Lung (tissue), 12 donors: ENCODE measurements around the gene CDC42EP1. TPM values are rescaled to one million over a fixed set of nuclear protein-coding genes. Genes with fewer than 3 reads are reported as not detected.
"Not testable (repeated sequence)": the region's sequence is repeated elsewhere in the genome, so short reads cannot be mapped to it uniquely, and the experiment has no call there.

Experiments
- ATAC-seq: fragments of 200-7000 bp; cut with Tn5 transposase; one replicate; pipeline ENCODE4 v1.9.1; 2020; ENCODE audit warnings: moderate number of reproducible peaks; ENCODE audit not compliant: insufficient read depth, low FRiP score
- DNase-seq, 3 donors: peaks; one replicate each; pipeline ENCODE4 v3.0.0-alpha.2; 2013 to 2017
- H3K27ac ChIP-seq, 2 donors: one replicate each; pipeline ENCODE4 v1.5.1; 2013; ENCODE audit warnings: mild to moderate bottlenecking in 2 of 2, moderate library complexity in 2 of 2, control low read depth in 1 of 2, inconsistent platforms in 1 of 2, low read depth in 1 of 2, low read length in 1 of 2
- H3K27me3 ChIP-seq, 3 donors: one replicate each; pipeline ENCODE4 v1.5.1; 2013; ENCODE audit warnings: low read length in 2 of 3; ENCODE audit not compliant: control insufficient read depth in 3 of 3, insufficient read depth in 3 of 3
- H3K36me3 ChIP-seq, 4 donors: one replicate each; pipeline ENCODE4 v1.5.1; 2013; ENCODE audit warnings: low read length in 4 of 4, mild to moderate bottlenecking in 1 of 4, moderate library complexity in 1 of 4; ENCODE audit not compliant: control insufficient read depth in 4 of 4, insufficient read depth in 4 of 4
- H3K4me1 ChIP-seq, 5 donors: one replicate each; pipeline ENCODE4 v1.5.1; 2013; ENCODE audit warnings: low read length in 5 of 5, mild to moderate bottlenecking in 2 of 5, moderate library complexity in 1 of 5; ENCODE audit not compliant: control insufficient read depth in 5 of 5, insufficient read depth in 5 of 5
- H3K4me3 ChIP-seq: one replicate; pipeline ENCODE4 v1.5.1; 2013; ENCODE audit warnings: mild to moderate bottlenecking, control low read depth, moderate library complexity
- H3K9ac ChIP-seq, 2 donors: one replicate each; pipeline ENCODE4 v1.5.1; 2013; ENCODE audit warnings: low read length in 2 of 2, control low read depth in 1 of 2; ENCODE audit not compliant: insufficient read depth in 1 of 2
- H3K9me3 ChIP-seq, 4 donors: one replicate each; pipeline ENCODE4 v1.5.1; 2013; ENCODE audit warnings: low read length in 3 of 4, mild to moderate bottlenecking in 1 of 4, moderate library complexity in 1 of 4; ENCODE audit not compliant: control insufficient read depth in 4 of 4, insufficient read depth in 3 of 4
- WGBS, 2 donors: extraction: QIAGEN DNeasy Blood & Tissue Kit; methylation state at CpG; one replicate each; pipeline ENCODE4 v1.1.7; 2013; 5-methylcytosine and 5-hydroxymethylcytosine counted together
- polyA plus RNA-seq, 2 donors: library from polyadenylated mRNA; stranded (reverse); fragments of 200-250 nt; gene quantifications; one replicate each; pipeline ENCODE4 v1.2.1, GENCODE V29; 2013
- total RNA-seq, 2 donors: library from RNA; depleted of rRNA in 1 of 2; stranded (reverse); fragments of >200 nt in 1 of 2; gene quantifications; one replicate each; pipeline ENCODE4 v1.2.1, GENCODE V29; 2014 to 2021
- TF ChIP-seq, protein P1 (sequence below): IDR thresholded peaks from 2 replicates; pipeline ENCODE4 v1.5.1; 2012; ENCODE audit warnings: mild to moderate bottlenecking; ENCODE audit errors: control extremely low read depth, extremely low read depth
- donor health status: control.
- donor health status: control.
- donor health status: Bipolar disorder and iron deficiency.
- donor health status: healthy.
- donor health status: DM: yes; HTN: yes; CAD: no.

The CDC42EP1 gene
- total and polyA plus RNA-seq, 4 donors, result 23.9 to 77.0 (median 51.9) TPM

DNA sequence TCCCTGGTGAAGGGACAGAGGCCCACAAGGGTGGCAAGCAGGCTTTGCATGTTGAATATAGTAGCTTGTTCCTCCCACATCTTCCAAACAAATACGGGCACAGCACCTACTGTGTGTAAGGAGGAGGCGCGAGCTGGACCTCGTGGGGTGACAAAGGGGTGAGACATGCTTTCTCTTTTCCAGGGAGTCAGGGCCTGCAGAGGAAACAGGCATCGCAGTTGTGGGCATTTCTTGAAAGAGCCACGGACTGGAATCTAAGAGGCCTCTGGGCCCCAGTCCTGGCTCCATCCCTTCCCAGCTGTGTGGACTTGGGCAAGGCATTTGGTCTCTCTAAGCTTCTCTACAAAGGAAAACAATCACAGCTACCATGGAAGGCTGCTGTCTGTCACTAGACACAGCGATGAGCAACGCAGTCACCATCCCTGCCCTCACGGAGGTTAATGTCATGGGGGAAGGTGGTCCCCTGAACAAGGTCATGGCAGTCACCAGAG is 13.0 kb upstream of the CDC42EP1 start:
- Histone ChIP-seq H3K27me3 (no peaks in the 10 kb centered on the region), H3K36me3 (no peaks in the 10 kb centered on the region), H3K27ac (peak overlapping the region; percentile 73 to 93), H3K4me1 (peaks cover 0 to 55% (median 28%) of the 10 kb centered on the region in 5 donors), H3K4me3 (no peak overlapping the region), H3K9me3 (no peaks in the 10 kb centered on the region), H3K9ac (peak overlapping the region in 1 of 2 donors; percentile 26)
- 59 to 63% methylated on average over 9 of the region's 9 CpGs for WGBS, 2 donors
- TF ChIP-seq, protein P1, sequence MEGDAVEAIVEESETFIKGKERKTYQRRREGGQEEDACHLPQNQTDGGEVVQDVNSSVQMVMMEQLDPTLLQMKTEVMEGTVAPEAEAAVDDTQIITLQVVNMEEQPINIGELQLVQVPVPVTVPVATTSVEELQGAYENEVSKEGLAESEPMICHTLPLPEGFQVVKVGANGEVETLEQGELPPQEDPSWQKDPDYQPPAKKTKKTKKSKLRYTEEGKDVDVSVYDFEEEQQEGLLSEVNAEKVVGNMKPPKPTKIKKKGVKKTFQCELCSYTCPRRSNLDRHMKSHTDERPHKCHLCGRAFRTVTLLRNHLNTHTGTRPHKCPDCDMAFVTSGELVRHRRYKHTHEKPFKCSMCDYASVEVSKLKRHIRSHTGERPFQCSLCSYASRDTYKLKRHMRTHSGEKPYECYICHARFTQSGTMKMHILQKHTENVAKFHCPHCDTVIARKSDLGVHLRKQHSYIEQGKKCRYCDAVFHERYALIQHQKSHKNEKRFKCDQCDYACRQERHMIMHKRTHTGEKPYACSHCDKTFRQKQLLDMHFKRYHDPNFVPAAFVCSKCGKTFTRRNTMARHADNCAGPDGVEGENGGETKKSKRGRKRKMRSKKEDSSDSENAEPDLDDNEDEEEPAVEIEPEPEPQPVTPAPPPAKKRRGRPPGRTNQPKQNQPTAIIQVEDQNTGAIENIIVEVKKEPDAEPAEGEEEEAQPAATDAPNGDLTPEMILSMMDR, result no peak
- no peak for ATAC-seq
- DNase-seq, result peak; percentile 44 to 73 (median 70)

DNA sequence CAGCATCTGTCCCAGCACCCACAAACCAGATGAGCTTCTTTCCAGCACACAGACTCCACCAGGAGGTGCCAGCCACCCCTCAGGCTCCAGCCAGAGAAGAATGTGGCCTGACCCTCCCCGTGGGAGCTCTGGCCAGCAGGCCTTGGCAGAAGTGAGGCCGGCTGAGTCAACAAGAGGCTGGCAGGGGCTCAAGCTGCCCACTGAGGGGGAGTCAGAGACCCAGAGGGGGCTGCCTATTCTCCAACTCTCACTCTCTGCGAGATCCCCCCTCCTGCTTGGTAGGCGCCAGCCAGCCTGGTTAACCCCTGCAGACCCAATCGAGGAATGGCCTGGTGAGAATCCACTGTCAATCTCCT is 10.6 kb upstream of the CDC42EP1 start:
- Histone ChIP-seq H3K9ac (peak overlapping the region in 1 of 2 donors; percentile 55), H3K36me3 (no peaks in the 10 kb centered on the region), H3K27me3 (no peaks in the 10 kb centered on the region), H3K4me1 (peaks cover 0 to 62% (median 36%) of the 10 kb centered on the region in 5 donors), H3K9me3 (no peaks in the 10 kb centered on the region), H3K4me3 (no peak overlapping the region), H3K27ac (peak overlapping the region in 1 of 2 donors; percentile 15)
- DNase-seq, result peak; percentile 71 to 78 (median 72)
- ATAC-seq, result no peak
- TF ChIP-seq, protein P1, result no peak
- WGBS, 2 donors, result 40 to 65% methylated on average over 5 of the region's 5 CpGs

DNA sequence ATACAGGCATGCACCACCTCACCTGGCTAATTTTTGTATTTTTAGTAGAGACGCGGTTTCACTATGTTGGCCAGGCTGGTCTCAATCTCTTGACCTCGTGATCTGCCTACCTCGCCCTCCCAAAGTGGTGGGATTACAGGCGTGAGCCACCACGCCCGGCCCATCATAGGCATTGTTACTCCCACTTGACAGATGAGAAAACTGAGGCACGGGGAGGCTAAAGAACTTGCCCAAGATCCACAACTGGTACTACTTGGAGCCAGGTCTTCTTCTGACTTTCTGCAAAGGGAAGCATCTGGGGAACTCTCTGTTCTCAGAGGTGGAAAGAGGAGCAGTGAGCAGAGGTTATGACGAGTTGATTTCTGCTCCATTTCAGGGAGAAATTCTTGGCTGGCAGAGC is 9.4 kb upstream of the CDC42EP1 start:
- 86 to 89% methylated on average over 9 of the region's 9 CpGs for WGBS, 2 donors
- not testable (repeated sequence) for ATAC-seq
- H3K4me1 ChIP-seq, result peaks cover 0 to 50% (median 33%) of the 10 kb centered on the region in 5 donors

DNA sequence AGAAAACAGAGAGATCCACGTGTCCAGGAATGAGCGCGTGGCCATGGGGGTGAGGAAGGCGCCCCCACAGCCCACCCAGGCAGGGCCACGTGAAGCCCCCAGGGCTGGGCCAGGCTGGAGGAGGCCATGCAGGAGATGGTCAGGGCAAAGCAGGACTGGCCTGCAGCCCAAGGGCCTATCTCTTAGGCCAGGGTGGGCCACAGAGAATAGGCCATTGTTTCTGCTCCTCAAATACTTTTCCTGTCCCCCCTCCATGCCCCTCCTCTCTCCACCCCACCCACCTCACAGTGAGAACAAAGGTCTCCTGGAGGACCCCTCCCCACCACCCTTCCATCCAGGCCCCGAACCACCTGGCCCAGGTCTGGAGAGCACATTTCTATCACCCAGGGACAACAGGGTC is 8.3 kb upstream of the CDC42EP1 start:
- TF ChIP-seq, protein P1, result no peak
- 66 to 71% methylated on average over 6 of the region's 6 CpGs for WGBS, 2 donors
- ATAC-seq (no peak), DNase-seq (no peak)
- Histone ChIP-seq H3K4me1 (peaks cover 0 to 46% (median 36%) of the 10 kb centered on the region in 5 donors), H3K4me3 (no peak overlapping the region), H3K9ac (no peak overlapping the region), H3K27me3 (no peaks in the 10 kb centered on the region), H3K36me3 (no peaks in the 10 kb centered on the region), H3K27ac (peak overlapping the region; percentile 34 to 76), H3K9me3 (no peaks in the 10 kb centered on the region)

More for the DNA sequence above, 9.4 kb upstream of the CDC42EP1 start:
- H3K4me3 ChIP-seq, H3K9me3 ChIP-seq, H3K27me3 ChIP-seq, DNase-seq, H3K36me3 ChIP-seq: not testable (repeated sequence)
- Histone ChIP-seq H3K27ac (peak overlapping the region in 1 of 2 donors; percentile 76), H3K9ac (peak overlapping the region in 1 of 2 donors; percentile 65)
